Nephron (organoid): Measurements from ENCODE around the gene PFKFB4.
"Not testable (repeated sequence)": the region's sequence is repeated elsewhere in the genome, so short reads cannot be mapped to it uniquely, and the experiment has no call there.

Source experiments
- H3K27ac Mint-ChIP-seq, 3 experiments: 2 replicates each; pipeline ENCODE4 v1.8.0; 2020; ENCODE audit warnings: mixed read lengths in 3 of 3, mild to moderate bottlenecking in 2 of 3, moderate library complexity in 1 of 3
- H3K27me3 Mint-ChIP-seq: 2 replicates; pipeline ENCODE4 v1.8.0; 2021; ENCODE audit warnings: low read depth, mild to moderate bottlenecking, moderate library complexity, mixed read lengths
- H3K36me3 Mint-ChIP-seq: 2 replicates; pipeline ENCODE4 v1.8.0; 2020; ENCODE audit warnings: low read depth, mixed read lengths
- H3K4me1 Mint-ChIP-seq: 2 replicates; pipeline ENCODE4 v1.8.0; 2020; ENCODE audit warnings: mixed read lengths
- H3K4me3 Mint-ChIP-seq, 3 experiments: 2 replicates each; pipeline ENCODE4 v1.8.0; 2020; ENCODE audit warnings: mild to moderate bottlenecking in 3 of 3, mixed read lengths in 3 of 3, moderate library complexity in 2 of 3
- H3K9me3 Mint-ChIP-seq: 2 replicates; pipeline ENCODE4 v1.8.0; 2020; ENCODE audit warnings: mixed read lengths
- TF ChIP-seq, protein P1 (sequence below), 3 experiments: fragments of 200-600 bp; sonication (generic); IDR thresholded peaks; one replicate each; pipeline ENCODE4 v1.5.0; 2021; ENCODE audit warnings: antibody characterized with exemption in 3 of 3; ENCODE audit not compliant: unreplicated experiment in 3 of 3

Gene PFKFB4

DNA sequence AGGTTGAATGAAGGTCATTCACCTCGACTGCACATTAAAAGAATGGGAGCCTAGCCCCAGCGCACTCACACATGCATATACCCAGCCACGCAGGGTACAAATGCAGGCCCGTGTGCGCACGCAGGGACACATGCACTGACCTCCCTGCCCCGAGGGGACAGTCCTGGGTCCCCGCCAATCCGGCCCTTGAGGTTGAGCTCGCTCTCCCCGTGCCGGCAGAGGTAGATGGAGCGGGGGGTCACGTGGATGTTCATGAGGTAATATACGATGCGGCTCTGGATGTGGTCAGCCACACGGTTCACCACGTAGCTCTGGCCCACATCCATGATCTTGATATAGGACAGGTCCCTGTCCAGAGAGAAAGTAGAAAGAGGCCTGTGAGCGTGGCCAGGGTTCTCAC is 20.5 kb downstream of the PFKFB4 start:
- Mint-ChIP-seq H3K27ac (no peak overlapping the region), H3K36me3 (peaks cover 51% of the 10 kb centered on the region), H3K4me1 (no peaks in the 10 kb centered on the region), H3K27me3 (no peaks in the 10 kb centered on the region), H3K9me3 (no peaks in the 10 kb centered on the region), H3K4me3 (no peak overlapping the region)
- TF ChIP-seq, protein P1, sequence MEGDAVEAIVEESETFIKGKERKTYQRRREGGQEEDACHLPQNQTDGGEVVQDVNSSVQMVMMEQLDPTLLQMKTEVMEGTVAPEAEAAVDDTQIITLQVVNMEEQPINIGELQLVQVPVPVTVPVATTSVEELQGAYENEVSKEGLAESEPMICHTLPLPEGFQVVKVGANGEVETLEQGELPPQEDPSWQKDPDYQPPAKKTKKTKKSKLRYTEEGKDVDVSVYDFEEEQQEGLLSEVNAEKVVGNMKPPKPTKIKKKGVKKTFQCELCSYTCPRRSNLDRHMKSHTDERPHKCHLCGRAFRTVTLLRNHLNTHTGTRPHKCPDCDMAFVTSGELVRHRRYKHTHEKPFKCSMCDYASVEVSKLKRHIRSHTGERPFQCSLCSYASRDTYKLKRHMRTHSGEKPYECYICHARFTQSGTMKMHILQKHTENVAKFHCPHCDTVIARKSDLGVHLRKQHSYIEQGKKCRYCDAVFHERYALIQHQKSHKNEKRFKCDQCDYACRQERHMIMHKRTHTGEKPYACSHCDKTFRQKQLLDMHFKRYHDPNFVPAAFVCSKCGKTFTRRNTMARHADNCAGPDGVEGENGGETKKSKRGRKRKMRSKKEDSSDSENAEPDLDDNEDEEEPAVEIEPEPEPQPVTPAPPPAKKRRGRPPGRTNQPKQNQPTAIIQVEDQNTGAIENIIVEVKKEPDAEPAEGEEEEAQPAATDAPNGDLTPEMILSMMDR (IDR thresholded peaks at IDR 0.05; ENCODE audit: unreplicated experiment in 3 of 3), result no peak

DNA sequence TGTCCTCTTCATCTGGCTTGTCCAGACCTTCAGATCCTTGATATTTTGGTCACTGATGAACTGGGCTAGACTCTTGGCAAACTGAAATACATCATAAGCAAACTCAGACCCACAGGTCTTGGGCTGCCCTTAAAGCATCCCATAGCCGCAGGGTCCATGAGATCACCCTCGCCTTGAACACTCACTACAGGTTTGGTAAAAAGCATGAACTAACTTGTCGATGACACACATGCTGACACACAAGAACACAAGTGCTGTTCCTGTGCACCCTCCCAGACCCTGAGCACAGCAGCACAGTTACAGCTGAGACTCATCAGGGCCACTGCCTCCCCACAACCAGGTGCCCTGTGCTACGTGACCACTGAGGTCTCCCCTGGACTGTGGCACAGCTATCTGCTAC is 21.0 kb downstream of the PFKFB4 start:
- no peak overlapping the region for H3K27ac Mint-ChIP-seq

DNA sequence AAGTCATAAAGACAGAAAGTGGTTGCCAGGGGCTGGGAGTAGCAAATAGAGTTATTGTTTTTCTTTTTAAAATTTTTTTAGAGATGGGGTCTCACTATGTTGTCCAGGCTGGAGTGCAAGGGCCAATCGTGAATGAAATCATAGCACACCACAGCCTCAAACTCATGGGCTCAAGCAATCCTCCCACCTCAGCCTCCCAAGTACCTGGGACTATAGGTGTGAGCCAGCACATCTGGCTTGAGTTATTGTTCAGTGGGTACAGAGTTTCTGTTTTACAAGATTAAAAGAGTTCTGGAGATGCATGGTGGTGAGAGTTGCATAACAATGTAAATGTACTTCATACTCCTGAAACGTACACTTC is 23.6 kb downstream of the PFKFB4 start:
- TF ChIP-seq, protein P1 (IDR thresholded peaks at IDR 0.05; ENCODE audit: unreplicated experiment in 3 of 3), result no peak
- Mint-ChIP-seq H3K27me3 (no peaks in the 10 kb centered on the region), H3K4me1 (no peaks in the 10 kb centered on the region), H3K36me3 (peaks cover 46% of the 10 kb centered on the region), H3K4me3 (no peak overlapping the region), H3K27ac (no peak overlapping the region), H3K9me3 (no peaks in the 10 kb centered on the region)

More for the DNA sequence above, 21.0 kb downstream of the PFKFB4 start:
- no peaks in the 10 kb centered on the region for H3K9me3 Mint-ChIP-seq
- H3K27me3 Mint-ChIP-seq, result no peaks in the 10 kb centered on the region
- H3K4me3 Mint-ChIP-seq, result no peak overlapping the region
- TF ChIP-seq, protein P1 (IDR thresholded peaks at IDR 0.05; ENCODE audit: unreplicated experiment in 3 of 3), result no peak
- H3K4me1 Mint-ChIP-seq, result no peaks in the 10 kb centered on the region
- H3K36me3 Mint-ChIP-seq, result peaks cover 51% of the 10 kb centered on the region

DNA sequence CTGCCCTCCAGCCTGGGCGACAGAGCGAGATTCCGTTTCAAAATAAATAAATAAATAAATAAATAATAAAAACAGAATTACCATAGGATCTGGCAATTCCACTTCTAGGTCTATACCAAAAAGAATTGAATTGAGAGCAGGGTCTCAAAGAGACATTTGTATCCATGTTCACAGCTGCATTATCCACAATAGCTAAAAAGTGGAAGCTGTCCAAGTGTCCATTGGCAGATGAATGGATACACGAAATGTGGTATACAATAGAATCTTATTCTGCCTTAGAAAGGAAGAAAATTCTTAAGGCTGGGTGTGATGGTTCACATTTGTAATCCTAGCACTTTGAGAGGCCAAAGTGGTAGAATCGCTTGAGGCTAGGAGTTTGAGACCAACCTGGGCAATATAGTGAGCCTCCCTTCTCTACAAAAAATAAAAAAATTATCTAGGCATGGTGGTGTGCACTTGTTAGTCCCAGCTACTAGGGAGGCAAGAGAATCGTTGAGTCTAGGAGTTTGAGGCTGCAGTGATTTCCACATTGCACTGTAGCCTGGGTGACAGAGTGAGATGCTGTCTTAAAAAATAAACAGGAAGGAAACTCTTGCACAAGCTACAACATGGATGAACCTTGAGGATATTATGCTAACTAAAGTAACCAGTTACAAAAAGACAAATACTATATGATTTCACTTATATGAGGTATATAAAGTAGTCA is 24.2 kb downstream of the PFKFB4 start:
- Mint-ChIP-seq H3K9me3 (no peaks in the 10 kb centered on the region), H3K27me3 (no peaks in the 10 kb centered on the region), H3K4me1 (no peaks in the 10 kb centered on the region), H3K4me3 (no peak overlapping the region), H3K36me3 (peaks cover 47% of the 10 kb centered on the region), H3K27ac (no peak overlapping the region)
- TF ChIP-seq, protein P1 (IDR thresholded peaks at IDR 0.05; ENCODE audit: unreplicated experiment in 3 of 3), result no peak

DNA sequence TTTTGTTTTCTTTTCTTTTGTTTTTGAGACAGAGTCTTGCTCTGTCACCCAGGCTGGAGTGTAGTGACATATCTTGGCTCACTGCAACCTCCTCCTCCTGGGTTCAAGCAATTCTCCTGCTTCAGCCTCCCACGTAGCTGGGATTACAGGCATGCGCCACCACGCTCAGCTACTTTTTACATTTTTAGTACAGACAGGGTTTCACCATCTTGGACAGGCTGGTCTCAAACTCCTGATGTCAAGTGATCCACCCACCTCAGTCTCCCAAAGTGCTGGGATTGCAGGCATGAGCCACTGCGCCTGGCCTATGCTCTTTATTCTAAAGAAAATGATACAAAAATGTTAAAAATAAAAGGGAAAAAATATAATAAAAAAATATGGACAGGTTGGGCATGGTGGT is 25.9 kb downstream of the PFKFB4 start:
- not testable (repeated sequence) for H3K4me1 Mint-ChIP-seq, H3K9me3 Mint-ChIP-seq, H3K27me3 Mint-ChIP-seq, H3K27ac Mint-ChIP-seq, H3K4me3 Mint-ChIP-seq
- peaks cover 42% of the 10 kb centered on the region for H3K36me3 Mint-ChIP-seq

DNA sequence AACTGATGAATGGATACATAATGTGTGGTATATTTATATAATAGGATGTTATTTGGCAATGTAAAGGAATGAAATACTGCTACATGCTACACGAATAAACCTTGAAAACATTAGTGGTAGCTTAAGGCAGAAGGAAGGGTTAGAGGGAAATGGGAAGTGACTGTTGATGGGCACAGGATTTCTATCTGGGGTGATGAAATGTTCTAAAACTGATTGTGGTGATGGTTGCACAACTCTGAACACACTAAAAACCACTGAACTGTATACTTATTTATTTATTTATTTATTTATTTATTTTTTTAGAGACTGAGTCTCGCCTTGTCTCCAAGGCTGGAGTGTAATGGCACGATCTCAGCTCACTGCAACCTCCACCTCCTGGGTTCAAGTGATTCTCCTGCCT is 27.8 kb downstream of the PFKFB4 start:
- no peak overlapping the region for H3K27ac Mint-ChIP-seq
- no peaks in the 10 kb centered on the region for H3K4me1 Mint-ChIP-seq
- peaks cover 33% of the 10 kb centered on the region for H3K36me3 Mint-ChIP-seq
- H3K27me3 Mint-ChIP-seq, result no peaks in the 10 kb centered on the region
- no peaks in the 10 kb centered on the region for H3K9me3 Mint-ChIP-seq
- TF ChIP-seq, protein P1 (IDR thresholded peaks at IDR 0.05; ENCODE audit: unreplicated experiment in 3 of 3), result no peak
- H3K4me3 Mint-ChIP-seq, result no peak overlapping the region
